Ishikawa (cell line): ENCODE measurements around the gene TUBB6.

ENCODE experiments used
- EP300 ChIP-seq: IDR thresholded peaks from 2 replicates; pipeline ENCODE4 v1.6.1; 2012; ENCODE audit warnings: borderline replicate concordance
- RAD21 ChIP-seq: IDR thresholded peaks from 2 replicates; pipeline ENCODE4 v1.6.1; 2012; ENCODE audit warnings: low read depth
- TAF1 ChIP-seq: IDR thresholded peaks from 2 replicates; pipeline ENCODE4 v1.6.1; 2012; ENCODE audit warnings: low read depth, mild to moderate bottlenecking
- YY1 ChIP-seq: IDR thresholded peaks from 2 replicates; pipeline ENCODE4 v1.6.1; 2012; ENCODE audit warnings: low read depth
- TF ChIP-seq, protein P1 (sequence below): IDR thresholded peaks from 2 replicates; pipeline ENCODE4 v1.6.1; 2012; ENCODE audit warnings: low read depth, mild to moderate bottlenecking

DNA sequence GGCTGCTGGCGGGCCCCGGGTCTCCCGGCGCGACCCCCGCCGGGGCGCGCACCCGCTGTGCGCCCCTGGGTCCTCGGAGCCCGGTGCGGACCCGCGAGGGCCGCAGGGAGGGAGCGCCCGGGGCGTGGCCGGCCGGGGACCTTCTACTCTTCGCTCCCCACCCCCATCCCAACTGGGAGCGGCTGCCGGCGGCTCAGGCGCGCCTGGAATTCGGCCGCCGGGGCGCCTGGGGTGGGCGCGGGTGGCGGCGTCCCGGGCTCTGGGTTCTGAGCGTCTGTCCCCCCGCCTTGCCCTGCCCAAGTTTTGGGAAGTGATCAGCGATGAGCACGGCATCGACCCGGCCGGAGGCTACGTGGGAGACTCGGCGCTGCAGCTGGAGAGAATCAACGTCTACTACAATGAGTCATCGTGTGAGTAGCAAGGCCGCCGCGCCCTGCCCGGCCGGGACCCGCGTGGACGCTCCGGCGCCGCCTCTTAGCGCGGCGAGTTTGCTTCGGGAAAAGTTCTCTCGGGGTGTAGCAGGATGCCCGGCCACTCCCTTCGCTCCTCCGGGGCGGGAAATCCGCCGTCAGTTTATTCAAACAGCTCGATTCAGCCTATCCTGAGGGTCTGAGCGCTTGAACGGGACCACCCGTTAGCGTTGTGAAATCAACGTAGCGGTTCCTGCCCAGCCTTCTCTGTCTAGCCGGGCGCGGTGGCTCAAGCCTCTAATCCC lies 502 bp downstream of the TUBB6 start:
- TF ChIP-seq YY1 (no peak), TAF1 (peak; percentile 10; the same call in 1 of the 2 replicates), RAD21 (no peak), EP300 (no peak)
- TF ChIP-seq, protein P1, sequence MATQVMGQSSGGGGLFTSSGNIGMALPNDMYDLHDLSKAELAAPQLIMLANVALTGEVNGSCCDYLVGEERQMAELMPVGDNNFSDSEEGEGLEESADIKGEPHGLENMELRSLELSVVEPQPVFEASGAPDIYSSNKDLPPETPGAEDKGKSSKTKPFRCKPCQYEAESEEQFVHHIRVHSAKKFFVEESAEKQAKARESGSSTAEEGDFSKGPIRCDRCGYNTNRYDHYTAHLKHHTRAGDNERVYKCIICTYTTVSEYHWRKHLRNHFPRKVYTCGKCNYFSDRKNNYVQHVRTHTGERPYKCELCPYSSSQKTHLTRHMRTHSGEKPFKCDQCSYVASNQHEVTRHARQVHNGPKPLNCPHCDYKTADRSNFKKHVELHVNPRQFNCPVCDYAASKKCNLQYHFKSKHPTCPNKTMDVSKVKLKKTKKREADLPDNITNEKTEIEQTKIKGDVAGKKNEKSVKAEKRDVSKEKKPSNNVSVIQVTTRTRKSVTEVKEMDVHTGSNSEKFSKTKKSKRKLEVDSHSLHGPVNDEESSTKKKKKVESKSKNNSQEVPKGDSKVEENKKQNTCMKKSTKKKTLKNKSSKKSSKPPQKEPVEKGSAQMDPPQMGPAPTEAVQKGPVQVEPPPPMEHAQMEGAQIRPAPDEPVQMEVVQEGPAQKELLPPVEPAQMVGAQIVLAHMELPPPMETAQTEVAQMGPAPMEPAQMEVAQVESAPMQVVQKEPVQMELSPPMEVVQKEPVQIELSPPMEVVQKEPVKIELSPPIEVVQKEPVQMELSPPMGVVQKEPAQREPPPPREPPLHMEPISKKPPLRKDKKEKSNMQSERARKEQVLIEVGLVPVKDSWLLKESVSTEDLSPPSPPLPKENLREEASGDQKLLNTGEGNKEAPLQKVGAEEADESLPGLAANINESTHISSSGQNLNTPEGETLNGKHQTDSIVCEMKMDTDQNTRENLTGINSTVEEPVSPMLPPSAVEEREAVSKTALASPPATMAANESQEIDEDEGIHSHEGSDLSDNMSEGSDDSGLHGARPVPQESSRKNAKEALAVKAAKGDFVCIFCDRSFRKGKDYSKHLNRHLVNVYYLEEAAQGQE: no peak
